GM19452 (cell line): Measurements from ENCODE around the gene ATP2B2.

ENCODE experiments used
- ATAC-seq: cut with Tn5 transposase; IDR thresholded peaks from one replicate; pipeline ENCODE4 v1.9.1; 2021; ENCODE audit not compliant: unreplicated experiment

ATP2B2 gene

DNA sequence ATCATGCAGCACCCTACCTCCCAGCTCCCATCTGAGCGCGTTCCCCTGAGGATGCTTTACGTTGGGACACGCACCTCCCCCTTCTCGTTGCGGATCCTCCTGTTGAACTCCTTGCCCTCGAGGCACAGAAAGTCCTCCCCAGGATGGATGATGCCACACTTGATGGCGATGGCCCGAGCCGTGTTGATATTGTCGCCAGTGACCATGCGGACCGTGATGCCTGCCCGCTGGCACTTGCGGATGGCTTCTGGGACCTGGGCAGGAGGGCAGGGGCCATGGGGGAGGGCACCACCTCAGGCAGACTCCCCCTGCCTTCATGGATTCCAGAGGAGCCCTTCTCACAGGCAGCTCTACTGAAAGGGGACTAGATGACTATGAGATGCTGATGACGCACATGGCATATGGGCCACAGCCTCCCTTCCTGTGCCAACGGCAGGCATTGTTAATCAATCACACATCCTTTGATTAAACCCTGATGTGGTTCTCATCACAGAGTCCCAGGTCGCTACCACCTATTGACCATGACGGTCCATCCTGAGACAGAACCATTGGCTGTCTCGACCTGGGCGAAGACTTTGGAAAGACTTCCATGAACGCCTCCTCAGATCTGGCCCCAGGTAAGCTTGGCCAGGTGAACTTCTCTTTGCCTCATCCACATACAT is 154.9 kb downstream of the ATP2B2 start:
- no peak for ATAC-seq

GRCh38 chr3:10349801-10350200 is 155.6 kb downstream of the ATP2B2 start:
- ATAC-seq, result no peak

- no peak for ATAC-seq
Measured at GRCh38 chr3:10348404-10348721, 157.0 kb downstream of the ATP2B2 start.

DNA sequence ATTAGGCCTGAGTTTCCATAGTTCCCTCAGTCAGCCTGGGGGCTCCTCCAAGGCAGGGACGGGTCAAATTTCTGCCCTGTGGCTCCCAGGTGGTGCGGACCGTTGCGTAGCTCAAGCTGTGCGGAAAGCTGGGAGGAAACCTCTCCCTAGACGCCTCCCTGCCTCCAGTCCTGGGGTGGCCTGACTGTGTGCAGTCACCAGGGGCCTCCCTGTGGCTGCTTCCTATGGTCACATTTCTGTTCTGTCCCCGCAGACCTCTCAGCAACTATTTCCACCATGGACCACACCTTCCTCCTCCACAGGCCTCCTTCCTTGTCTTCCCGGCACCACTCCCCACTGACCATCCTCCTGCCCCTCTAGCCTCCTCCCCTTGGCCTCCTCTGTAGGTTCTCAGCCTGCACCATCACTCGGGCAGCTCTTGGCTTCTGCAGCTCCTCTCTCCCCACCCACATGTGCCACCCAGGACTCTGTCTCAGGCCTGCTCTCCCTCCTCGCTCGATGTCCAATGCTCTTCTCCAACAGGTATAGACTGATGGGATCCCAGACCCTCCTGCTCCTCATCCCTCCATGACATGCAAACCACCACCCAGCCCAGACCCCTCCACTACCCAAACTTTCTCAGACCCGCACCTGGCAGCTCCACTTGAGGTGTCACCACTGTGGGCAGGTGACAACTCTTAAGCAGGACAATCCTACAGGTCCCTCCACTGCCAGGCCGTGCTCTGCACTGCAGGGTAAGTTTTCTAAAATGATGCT is 157.6 kb downstream of the ATP2B2 start:
- ATAC-seq, result no peak

DNA sequence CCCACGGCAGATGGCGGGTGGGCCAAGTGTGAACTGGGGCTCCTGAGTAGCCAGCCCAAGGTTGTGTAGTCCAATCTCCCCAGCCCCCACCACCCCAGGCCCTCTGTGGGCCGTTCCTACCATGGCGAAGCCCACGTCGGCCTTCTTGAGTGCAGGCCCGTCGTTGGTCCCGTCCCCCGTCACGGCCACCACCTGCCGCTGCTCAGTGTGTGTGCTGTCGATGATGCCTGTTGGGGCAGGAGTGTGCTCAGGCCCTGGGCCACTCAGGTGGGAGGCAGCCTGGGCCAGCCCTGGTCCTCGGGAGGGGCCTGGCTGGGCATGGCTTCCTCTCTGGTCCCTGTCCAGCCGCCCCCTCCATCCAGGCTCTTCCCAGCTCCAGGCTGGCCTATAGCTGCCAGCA is 159.5 kb downstream of the ATP2B2 start:
- ATAC-seq, result no peak

DNA sequence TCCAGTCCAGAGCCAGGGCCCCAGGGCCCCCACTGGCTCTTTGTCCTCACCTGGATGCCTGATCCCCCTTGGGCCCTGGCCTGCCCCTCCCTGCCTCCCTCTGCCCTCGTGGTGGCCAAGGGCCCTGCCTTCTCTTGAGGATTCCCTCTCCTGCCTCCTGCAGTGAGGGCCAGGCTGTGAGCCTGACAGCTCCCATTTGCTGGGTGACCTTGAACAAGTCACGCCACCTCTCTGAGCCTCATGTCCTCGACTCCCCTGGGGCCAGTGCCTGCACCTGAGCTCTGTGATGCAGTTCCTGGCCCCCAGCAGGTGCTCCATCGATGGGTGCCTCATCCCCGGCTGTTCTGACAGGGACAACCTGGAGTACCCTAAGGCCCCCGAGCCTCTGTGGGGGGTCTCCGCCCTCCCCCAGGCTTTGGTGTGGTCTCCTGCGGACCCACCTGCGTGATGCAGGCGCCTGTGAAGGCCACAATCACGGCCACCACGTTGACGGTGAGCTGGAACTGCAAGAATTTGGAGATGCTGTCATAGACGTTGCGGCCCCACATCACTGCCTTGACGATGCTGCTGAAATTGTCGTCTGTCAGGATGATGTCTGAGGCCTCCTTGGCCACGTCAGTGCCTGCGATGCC is 160.3 kb downstream of the ATP2B2 start:
- ATAC-seq, result no peak

GRCh38 chr3:10344147-10344943 is 161.0 kb downstream of the ATP2B2 start:
- no peak for ATAC-seq

- ATAC-seq, result no peak
Measured at GRCh38 chr3:10343526-10343925, 161.9 kb downstream of the ATP2B2 start.

GRCh38 chr3:10342781-10343180 is 162.6 kb downstream of the ATP2B2 start:
- ATAC-seq, result no peak

GRCh38 chr3:10341901-10342398 is 163.4 kb downstream of the ATP2B2 start:
- ATAC-seq, result no peak

GRCh38 chr3:10340476-10340875 is 164.9 kb downstream of the ATP2B2 start:
- ATAC-seq, result no peak

GRCh38 chr3:10340046-10340445 is 165.3 kb downstream of the ATP2B2 start:
- no peak for ATAC-seq

DNA sequence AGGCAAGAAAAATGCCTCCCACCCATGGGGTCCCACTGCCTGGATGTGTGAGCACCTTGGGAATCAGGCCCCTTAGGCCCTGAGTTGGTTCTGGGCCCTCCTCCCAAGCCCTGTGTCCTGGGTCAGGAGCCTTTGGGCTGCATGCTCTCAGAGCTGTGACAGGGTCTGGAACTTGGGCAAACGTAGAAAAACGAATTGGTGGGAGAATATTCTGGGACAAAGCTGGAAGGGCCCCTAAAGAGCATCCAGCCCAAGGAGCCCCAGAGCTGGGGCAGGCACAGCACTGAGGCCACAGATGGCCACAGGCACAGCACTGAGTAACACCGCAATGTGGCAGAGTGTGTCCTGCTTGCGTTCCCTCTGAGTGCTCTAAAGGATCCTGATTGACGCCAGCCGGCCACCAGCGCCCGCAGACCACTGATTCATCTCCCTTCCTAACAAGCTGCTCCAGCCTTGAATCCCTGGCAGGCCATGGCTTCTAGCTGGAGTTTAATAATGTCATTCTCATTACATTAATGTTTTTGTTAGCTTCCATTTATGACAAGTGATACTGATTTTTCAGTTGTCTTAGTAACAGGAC is 165.9 kb downstream of the ATP2B2 start:
- ATAC-seq, result no peak

DNA sequence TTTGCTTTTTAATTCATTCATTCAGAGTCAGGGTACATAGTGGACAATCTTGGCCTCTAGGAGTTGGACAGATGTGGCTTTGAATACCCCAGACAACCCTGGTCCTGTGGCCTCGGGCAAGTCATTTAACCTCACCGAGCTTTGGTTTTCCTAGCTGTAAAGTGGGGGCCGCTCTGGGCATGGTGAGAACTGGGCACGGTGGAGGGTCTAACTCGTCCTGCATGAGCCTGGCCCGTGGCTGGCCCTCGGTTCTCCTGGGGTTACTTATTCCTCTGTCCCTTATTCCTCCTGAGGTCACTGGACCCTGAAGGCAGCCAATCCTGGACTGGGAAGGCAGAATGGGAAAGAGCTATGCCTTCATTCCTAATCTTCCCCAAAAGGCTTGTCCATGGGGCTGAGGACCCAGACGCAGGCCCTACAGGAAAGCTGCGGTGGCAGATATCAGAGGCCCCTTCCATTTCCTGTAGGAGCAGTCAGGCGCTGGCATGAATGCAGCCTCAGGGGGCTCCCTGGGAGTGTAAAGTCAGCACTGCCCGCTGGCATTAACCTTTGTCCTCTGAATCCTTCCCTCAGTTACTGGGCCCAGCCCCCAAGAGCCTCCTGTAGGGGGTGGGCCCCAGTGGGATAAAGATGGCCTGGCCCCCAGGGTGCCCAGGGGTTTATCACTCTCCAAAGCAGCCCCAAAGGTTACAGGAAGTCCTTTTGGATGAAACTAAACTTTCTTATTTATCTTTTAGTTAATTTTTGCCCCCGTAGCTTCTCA is 166.6 kb downstream of the ATP2B2 start:
- ATAC-seq, result no peak

- no peak for ATAC-seq
Measured at GRCh38 chr3:10338164-10338470, 167.3 kb downstream of the ATP2B2 start.

GRCh38 chr3:10337323-10338163 is 167.8 kb downstream of the ATP2B2 start:
- no peak for ATAC-seq

GRCh38 chr3:10336761-10337160 is 168.6 kb downstream of the ATP2B2 start:
- ATAC-seq, result no peak

DNA sequence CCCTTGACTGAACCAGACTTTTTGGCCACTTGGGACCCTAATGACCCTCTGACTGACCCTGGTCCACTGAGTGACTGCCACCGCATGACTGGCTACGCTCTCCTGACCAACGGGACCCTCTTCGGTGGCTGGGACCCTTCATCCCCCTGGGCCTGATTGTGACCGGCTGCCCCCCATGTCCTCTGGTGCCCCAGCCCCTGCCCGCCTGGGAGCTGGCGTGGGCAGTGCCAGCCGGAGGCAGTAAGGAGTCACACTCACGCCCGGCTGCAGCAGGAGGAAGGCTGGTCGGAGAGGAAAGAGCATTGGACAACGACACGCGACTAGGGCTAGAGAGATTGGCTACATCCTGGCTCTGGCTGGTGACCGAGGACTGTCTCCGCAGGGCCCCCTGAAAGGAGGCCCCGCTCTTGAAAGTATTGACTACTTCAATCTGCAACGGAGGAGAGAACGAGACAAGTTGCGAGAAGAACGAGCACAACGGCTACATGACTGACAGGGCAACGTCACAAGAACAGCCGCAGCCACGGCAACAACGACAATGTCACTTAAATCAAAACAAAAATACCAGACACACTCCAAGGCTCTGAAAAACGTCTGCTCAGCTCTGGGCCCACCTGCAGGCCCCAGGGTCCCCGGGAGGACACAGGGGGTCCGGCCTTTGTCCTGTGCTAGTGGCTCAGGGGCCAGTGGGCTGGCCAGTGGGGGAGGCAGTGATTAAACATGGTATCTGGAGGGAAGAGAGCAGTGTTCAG is 169.3 kb downstream of the ATP2B2 start:
- ATAC-seq, result no peak

GRCh38 chr3:10335190-10335738 is 170.1 kb downstream of the ATP2B2 start:
- no peak for ATAC-seq
